SK-N-MC (cell line): ENCODE measurements around the gene MROH8.

Experiments used
- EZH2 ChIP-seq: fragments of 200-600 bp; sonication (generic); IDR thresholded peaks from one replicate; pipeline ENCODE4 v1.6.1; 2017; ENCODE audit warnings: antibody characterized with exemption
- FOXP2 ChIP-seq: optimal IDR thresholded peaks from 2 replicates; pipeline ENCODE3; 2011; ENCODE audit warnings: mild to moderate bottlenecking, moderate library complexity; ENCODE audit not compliant: insufficient read depth; ENCODE audit errors: extremely low read length, control extremely low read depth
- POLR2AphosphoS5 ChIP-seq: IDR thresholded peaks from 2 replicates; pipeline ENCODE4 v1.6.1; 2012; ENCODE audit warnings: mild to moderate bottlenecking, low read depth, low read length, borderline replicate concordance

GRCh38 chr20:37225146-37225545 lies 45.8 kb upstream of the MROH8 start:
- TF ChIP-seq EZH2: no peak
- TF ChIP-seq POLR2AphosphoS5: no peak
- TF ChIP-seq FOXP2: no peak
